Measurements from ENCODE around the gene C10orf105. TPM values are rescaled to one million over a fixed set of nuclear protein-coding genes. Genes with fewer than 3 reads are reported as not detected.

C10orf105 gene
- total RNA-seq, 1 donor from 2014 or later = not detected

- DNase-seq (ENCODE audit: low spot score) = no peak
- no peak for TF ChIP-seq CTCF (IDR thresholded peaks at IDR 0.05)
- Mint-ChIP-seq H3K4me1 (ENCODE audit: low read depth) (peaks cover 8% of the 10 kb centered on the region), H3K4me3 (ENCODE audit: unreplicated experiment) (no peak overlapping the region), H3K27ac (ENCODE audit: unreplicated experiment) (no peak overlapping the region), H3K36me3 (ENCODE audit: low read depth) (no peaks in the 10 kb centered on the region), H3K27me3 (ENCODE audit: low read depth) (peaks cover 3% of the 10 kb centered on the region), H3K9me3 (ENCODE audit: low read depth) (no peaks in the 10 kb centered on the region)
Measured at GRCh38 chr10:71714592-71714991, 5.0 kb downstream of the C10orf105 start.

GRCh38 chr10:71714031-71714410, 5.6 kb downstream of the C10orf105 start:
- Mint-ChIP-seq H3K27me3 (ENCODE audit: low read depth) (peaks cover 3% of the 10 kb centered on the region), H3K4me3 (ENCODE audit: unreplicated experiment) (no peak overlapping the region)
- DNase-seq (ENCODE audit: low spot score) = no peak

GRCh38 chr10:71713135-71714030, 6.2 kb downstream of the C10orf105 start:
- no peak for DNase-seq (ENCODE audit: low spot score)
- TF ChIP-seq CTCF (IDR thresholded peaks at IDR 0.05) = no peak
- Mint-ChIP-seq H3K4me1 (ENCODE audit: low read depth) (peaks cover 8% of the 10 kb centered on the region), H3K9me3 (ENCODE audit: low read depth) (no peaks in the 10 kb centered on the region), H3K36me3 (ENCODE audit: low read depth) (no peaks in the 10 kb centered on the region), H3K27me3 (ENCODE audit: low read depth) (peaks cover 3% of the 10 kb centered on the region), H3K4me3 (ENCODE audit: unreplicated experiment) (no peak overlapping the region), H3K27ac (ENCODE audit: unreplicated experiment) (no peak overlapping the region)

More at GRCh38 chr10:71714031-71714410, 5.6 kb downstream of the C10orf105 start:
- Mint-ChIP-seq H3K9me3 (ENCODE audit: low read depth) (no peaks in the 10 kb centered on the region), H3K36me3 (ENCODE audit: low read depth) (no peaks in the 10 kb centered on the region), H3K27ac (ENCODE audit: unreplicated experiment) (no peak overlapping the region), H3K4me1 (ENCODE audit: low read depth) (peaks cover 8% of the 10 kb centered on the region)
- TF ChIP-seq CTCF (IDR thresholded peaks at IDR 0.05) = no peak

- Mint-ChIP-seq H3K4me1 (ENCODE audit: low read depth) (peaks cover 6% of the 10 kb centered on the region), H3K9me3 (ENCODE audit: low read depth) (no peaks in the 10 kb centered on the region), H3K27ac (ENCODE audit: unreplicated experiment) (no peak overlapping the region), H3K36me3 (ENCODE audit: low read depth) (no peaks in the 10 kb centered on the region), H3K4me3 (ENCODE audit: unreplicated experiment) (no peak overlapping the region), H3K27me3 (ENCODE audit: low read depth) (peaks cover 6% of the 10 kb centered on the region)
- no peak for DNase-seq (ENCODE audit: low spot score)
- TF ChIP-seq CTCF (IDR thresholded peaks at IDR 0.05) = no peak
Measured at GRCh38 chr10:71712572-71713134, 6.9 kb downstream of the C10orf105 start.

GRCh38 chr10:71712170-71712569, 7.4 kb downstream of the C10orf105 start:
- Mint-ChIP-seq H3K27ac (ENCODE audit: unreplicated experiment) (no peak overlapping the region), H3K36me3 (ENCODE audit: low read depth) (no peaks in the 10 kb centered on the region), H3K4me3 (ENCODE audit: unreplicated experiment) (no peak overlapping the region), H3K4me1 (ENCODE audit: low read depth) (peaks cover 3% of the 10 kb centered on the region), H3K9me3 (ENCODE audit: low read depth) (no peaks in the 10 kb centered on the region), H3K27me3 (ENCODE audit: low read depth) (peaks cover 10% of the 10 kb centered on the region)
- no peak for TF ChIP-seq CTCF (IDR thresholded peaks at IDR 0.05)
- DNase-seq (ENCODE audit: low spot score) = no peak
